Omental fat pad (tissue), 4 donors: Measurements from ENCODE around the gene PHF20. TPM values are rescaled to one million over a fixed set of nuclear protein-coding genes. Genes with fewer than 3 reads are reported as not detected.

Experiments used
- ATAC-seq: fragments of 150-250 bp; one replicate; pipeline ENCODE4 v1.9.1; 2016; ENCODE audit warnings: mild to moderate bottlenecking, moderate library complexity; ENCODE audit not compliant: low FRiP score
- DNase-seq: peaks from one replicate; pipeline ENCODE4 v3.0.0-alpha.2; 2019; ENCODE audit warnings: low spot score
- CTCF ChIP-seq, 3 donors: fragments of 450-650 bp; IDR thresholded peaks; one replicate each; pipeline ENCODE4 v1.5.1; 2016 to 2017; ENCODE audit warnings: antibody characterized with exemption in 3 of 3, mild to moderate bottlenecking in 3 of 3, moderate library complexity in 2 of 3
- total RNA-seq, 4 donors: library from RNA; depleted of rRNA; stranded (reverse); fragments of >200 nt; gene quantifications; one replicate each; pipeline ENCODE4 v1.1.0, GENCODE V29; 2016

The PHF20 gene
- total RNA-seq, 4 donors from 2014 or later, result 51.0 to 71.7 (median 54.8) TPM

GRCh38 chr20:35901678-35902544, 130.1 kb downstream of the PHF20 start:
- ATAC-seq, result peak; percentile 52
- no peak for DNase-seq
- TF ChIP-seq CTCF (IDR thresholded peaks at IDR 0.05), result no peak

- DNase-seq, result no peak
- TF ChIP-seq CTCF (IDR thresholded peaks at IDR 0.05), result no peak
- ATAC-seq, result peak; percentile 26
These were observed 130.7 kb downstream of the PHF20 start for GRCh38 chr20:35902545-35902941.

DNA sequence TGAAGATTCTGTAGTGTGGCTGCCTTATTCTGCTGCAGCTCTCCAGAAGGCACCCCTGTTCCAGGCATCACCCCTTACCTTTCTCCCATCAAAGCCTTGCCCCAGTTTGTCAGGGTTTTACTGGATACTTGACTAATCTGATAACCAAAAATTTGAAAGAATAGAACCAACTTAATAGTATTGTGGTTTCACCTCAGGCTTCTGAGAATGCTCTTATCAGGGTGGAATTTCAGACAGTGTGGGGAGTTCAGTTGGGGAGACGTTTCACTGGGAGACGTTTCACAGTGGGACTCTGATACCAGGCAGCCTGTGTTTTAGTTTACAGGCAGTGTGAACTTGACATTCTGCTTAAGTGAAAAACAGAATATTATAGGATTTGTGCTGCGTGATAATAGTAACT, 132.0 kb downstream of the PHF20 start:
- ATAC-seq (no peak), DNase-seq (no peak)
- TF ChIP-seq CTCF (IDR thresholded peaks at IDR 0.05), result no peak

- TF ChIP-seq CTCF (IDR thresholded peaks at IDR 0.05), result no peak
- DNase-seq (no peak), ATAC-seq (no peak)
These were observed 133.3 kb downstream of the PHF20 start for GRCh38 chr20:35904982-35905663.

GRCh38 chr20:35907017-35907701, 135.3 kb downstream of the PHF20 start:
- ATAC-seq (no peak), DNase-seq (no peak)
- no peak for TF ChIP-seq CTCF (IDR thresholded peaks at IDR 0.05)

- ATAC-seq, result no peak
- DNase-seq, result no peak
- no peak for TF ChIP-seq CTCF (IDR thresholded peaks at IDR 0.05)
These were observed 136.2 kb downstream of the PHF20 start for GRCh38 chr20:35908007-35908406.
